Parathyroid adenoma (tissue), 2 donors: ENCODE data around the gene ERBB2.

Experiments
- H2AFZ ChIP-seq: fragments of 300-600 bp; sonication (generic); one replicate; pipeline ENCODE4 v1.7.0; 2017; ENCODE audit warnings: antibody characterized with exemption, mild to moderate bottlenecking
- H3K27ac ChIP-seq: fragments of 300-600 bp; sonication (generic); one replicate; pipeline ENCODE4 v1.7.0; 2017
- H3K27me3 ChIP-seq: fragments of 300-600 bp; sonication (generic); one replicate; pipeline ENCODE4 v1.7.0; 2017; ENCODE audit warnings: low read length; ENCODE audit not compliant: control insufficient read depth, insufficient read depth
- H3K36me3 ChIP-seq: fragments of 300-600 bp; sonication (generic); one replicate; pipeline ENCODE4 v1.7.0; 2017; ENCODE audit warnings: low read length; ENCODE audit not compliant: control insufficient read depth, insufficient read depth
- H3K4me1 ChIP-seq: fragments of 300-600 bp; sonication (generic); one replicate; pipeline ENCODE4 v1.7.0; 2017; ENCODE audit warnings: control low read depth
- H3K4me2 ChIP-seq: fragments of 300-600 bp; sonication (generic); one replicate; pipeline ENCODE4 v1.7.0; 2017; ENCODE audit warnings: low read length
- H3K4me3 ChIP-seq: fragments of 300-600 bp; sonication (generic); one replicate; pipeline ENCODE4 v1.7.0; 2017; ENCODE audit warnings: low read depth, low read length
- H3K79me2 ChIP-seq: fragments of 300-600 bp; sonication (generic); one replicate; pipeline ENCODE4 v1.7.0; 2017; ENCODE audit warnings: control low read depth
- H3K9ac ChIP-seq: fragments of 300-600 bp; sonication (generic); one replicate; pipeline ENCODE4 v1.7.0; 2017; ENCODE audit warnings: mild to moderate bottlenecking
- H3K9me3 ChIP-seq: fragments of 300-600 bp; sonication (generic); one replicate; pipeline ENCODE4 v1.7.0; 2017; ENCODE audit warnings: low read length; ENCODE audit not compliant: control insufficient read depth
- TF ChIP-seq, protein P1 (sequence below): fragments of 300-600 bp; sonication (generic); IDR thresholded peaks from one replicate; pipeline ENCODE4 v1.7.0; 2017; ENCODE audit warnings: antibody characterized with exemption, mild to moderate bottlenecking
- donor health status: primary hyperparathyroidism.

ERBB2 gene

DNA sequence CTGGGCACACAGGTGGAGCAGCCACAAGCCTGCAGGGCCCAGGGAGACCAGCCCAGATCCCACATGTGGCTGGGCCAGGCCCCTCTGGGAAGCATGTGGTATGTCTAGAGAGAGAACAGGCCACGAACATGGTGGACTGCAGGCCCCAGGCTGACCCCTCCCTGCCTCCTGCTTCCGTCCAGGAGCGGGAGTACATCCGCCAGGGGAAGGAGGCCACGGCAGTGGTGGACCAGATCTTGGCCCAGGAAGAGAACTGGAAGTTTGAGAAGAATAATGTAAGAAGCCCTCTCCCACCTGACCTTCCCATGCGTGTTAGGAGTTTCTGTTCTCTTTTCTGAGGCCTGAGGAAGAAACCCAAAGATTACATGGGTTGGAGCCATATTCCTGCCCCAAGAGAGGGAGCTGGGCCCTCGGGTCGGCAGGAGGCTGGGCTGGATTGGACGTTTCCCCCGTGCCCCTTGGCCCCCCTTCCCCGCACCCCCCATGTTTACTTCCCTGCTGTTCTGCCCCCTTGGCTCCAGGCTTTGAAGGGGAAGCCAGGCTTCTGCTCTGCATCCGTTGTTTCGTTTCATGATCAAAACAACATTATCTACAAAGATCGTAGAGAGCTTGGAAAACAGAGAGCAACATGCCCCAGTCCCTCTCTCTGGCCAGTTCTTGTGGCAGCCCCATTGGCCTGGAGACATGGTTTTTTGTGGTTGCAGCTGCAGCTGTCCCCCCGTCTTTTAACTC, 40.4 kb upstream of the ERBB2 start:
- no peak overlapping the region for H2AFZ ChIP-seq
- no peaks in the 10 kb centered on the region for H3K9me3 ChIP-seq
- H3K79me2 ChIP-seq: no peaks in the 10 kb centered on the region
- peak overlapping the region; percentile 29 for H3K27ac ChIP-seq
- H3K4me2 ChIP-seq: no peak overlapping the region
- TF ChIP-seq, protein P1, sequence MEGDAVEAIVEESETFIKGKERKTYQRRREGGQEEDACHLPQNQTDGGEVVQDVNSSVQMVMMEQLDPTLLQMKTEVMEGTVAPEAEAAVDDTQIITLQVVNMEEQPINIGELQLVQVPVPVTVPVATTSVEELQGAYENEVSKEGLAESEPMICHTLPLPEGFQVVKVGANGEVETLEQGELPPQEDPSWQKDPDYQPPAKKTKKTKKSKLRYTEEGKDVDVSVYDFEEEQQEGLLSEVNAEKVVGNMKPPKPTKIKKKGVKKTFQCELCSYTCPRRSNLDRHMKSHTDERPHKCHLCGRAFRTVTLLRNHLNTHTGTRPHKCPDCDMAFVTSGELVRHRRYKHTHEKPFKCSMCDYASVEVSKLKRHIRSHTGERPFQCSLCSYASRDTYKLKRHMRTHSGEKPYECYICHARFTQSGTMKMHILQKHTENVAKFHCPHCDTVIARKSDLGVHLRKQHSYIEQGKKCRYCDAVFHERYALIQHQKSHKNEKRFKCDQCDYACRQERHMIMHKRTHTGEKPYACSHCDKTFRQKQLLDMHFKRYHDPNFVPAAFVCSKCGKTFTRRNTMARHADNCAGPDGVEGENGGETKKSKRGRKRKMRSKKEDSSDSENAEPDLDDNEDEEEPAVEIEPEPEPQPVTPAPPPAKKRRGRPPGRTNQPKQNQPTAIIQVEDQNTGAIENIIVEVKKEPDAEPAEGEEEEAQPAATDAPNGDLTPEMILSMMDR: no peak
- H3K36me3 ChIP-seq: no peaks in the 10 kb centered on the region
- no peak overlapping the region for H3K4me3 ChIP-seq
- H3K4me1 ChIP-seq: peaks cover 21% of the 10 kb centered on the region
- no peaks in the 10 kb centered on the region for H3K27me3 ChIP-seq
- H3K9ac ChIP-seq: no peak overlapping the region

DNA sequence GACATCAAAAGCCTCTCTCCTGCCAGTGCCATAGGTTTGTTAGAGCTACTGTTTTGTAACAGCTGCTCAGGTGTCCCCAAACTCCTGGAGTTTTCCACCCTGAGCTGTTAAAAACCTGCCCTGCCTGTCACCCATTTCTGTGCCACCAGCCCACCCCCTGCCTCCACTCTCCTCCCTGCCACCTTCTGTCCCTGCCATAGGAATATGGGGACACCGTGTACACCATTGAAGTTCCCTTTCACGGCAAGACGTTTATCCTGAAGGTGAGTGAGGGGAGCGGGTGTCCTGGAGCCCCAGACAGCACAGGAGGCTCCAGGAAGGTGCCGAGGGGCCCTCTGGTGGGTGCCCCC, 39.9 kb upstream of the ERBB2 start:
- H3K4me2 ChIP-seq: no peak overlapping the region
- no peak overlapping the region for H3K9ac ChIP-seq
- H2AFZ ChIP-seq: no peak overlapping the region
- H3K9me3 ChIP-seq: no peaks in the 10 kb centered on the region
- H3K27me3 ChIP-seq: no peaks in the 10 kb centered on the region
- H3K4me3 ChIP-seq: no peak overlapping the region
- H3K4me1 ChIP-seq: peaks cover 26% of the 10 kb centered on the region
- no peaks in the 10 kb centered on the region for H3K79me2 ChIP-seq
- H3K27ac ChIP-seq: peak overlapping the region; percentile 29
- TF ChIP-seq, protein P1: no peak
- H3K36me3 ChIP-seq: no peaks in the 10 kb centered on the region

DNA sequence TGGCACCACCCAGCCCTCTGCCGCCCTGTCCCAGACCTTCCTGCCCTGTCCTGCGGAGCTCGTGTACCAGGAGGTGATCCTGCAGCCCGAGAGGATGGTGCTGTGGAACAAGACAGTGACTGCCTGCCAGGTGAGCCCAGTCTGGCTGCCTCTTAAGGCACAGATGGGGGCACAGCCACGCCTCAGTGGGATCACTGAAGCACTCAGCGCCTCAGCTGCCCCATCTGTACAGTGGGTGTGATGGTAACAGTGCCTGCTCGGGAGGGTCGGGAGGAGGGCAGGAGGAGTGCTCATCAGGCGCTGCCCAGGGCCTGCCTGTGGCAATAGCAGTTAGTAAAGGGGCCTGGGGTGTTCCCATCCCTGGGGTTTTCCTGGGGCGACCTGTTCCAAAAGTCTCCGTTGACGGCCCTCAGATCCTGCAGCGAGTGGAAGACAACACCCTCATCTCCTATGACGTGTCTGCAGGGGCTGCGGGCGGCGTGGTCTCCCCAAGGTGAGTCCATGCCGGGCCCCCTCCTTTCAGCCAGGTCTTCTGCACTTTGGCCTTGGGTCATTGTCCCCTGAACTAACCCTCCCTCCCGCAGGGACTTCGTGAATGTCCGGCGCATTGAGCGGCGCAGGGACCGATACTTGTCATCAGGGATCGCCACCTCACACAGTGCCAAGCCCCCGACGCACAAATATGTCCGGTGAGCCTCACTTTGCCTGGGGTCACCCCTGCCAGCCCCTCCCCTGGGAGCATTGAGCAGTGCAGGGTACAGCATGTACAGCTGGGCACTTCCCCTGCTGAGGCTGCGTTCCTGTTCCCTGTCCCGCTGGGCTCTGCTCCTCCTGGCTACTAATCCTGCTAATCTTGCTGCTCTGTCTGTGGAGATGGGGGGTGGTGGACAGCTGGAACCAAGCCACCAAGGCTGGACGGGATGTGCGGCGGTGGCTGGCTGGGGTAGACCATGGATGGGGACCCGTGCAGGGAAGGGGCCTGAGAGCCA, 39.2 kb upstream of the ERBB2 start:
- peak overlapping the region; percentile 29 for H3K27ac ChIP-seq
- H3K4me1 ChIP-seq: peaks cover 33% of the 10 kb centered on the region
- no peak overlapping the region for H3K4me2 ChIP-seq
- H3K79me2 ChIP-seq: no peaks in the 10 kb centered on the region
- H3K9ac ChIP-seq: no peak overlapping the region
- H3K36me3 ChIP-seq: no peaks in the 10 kb centered on the region
- H3K4me3 ChIP-seq: no peak overlapping the region
- no peaks in the 10 kb centered on the region for H3K27me3 ChIP-seq
- no peak overlapping the region for H2AFZ ChIP-seq
- H3K9me3 ChIP-seq: no peaks in the 10 kb centered on the region
- TF ChIP-seq, protein P1: no peak

DNA sequence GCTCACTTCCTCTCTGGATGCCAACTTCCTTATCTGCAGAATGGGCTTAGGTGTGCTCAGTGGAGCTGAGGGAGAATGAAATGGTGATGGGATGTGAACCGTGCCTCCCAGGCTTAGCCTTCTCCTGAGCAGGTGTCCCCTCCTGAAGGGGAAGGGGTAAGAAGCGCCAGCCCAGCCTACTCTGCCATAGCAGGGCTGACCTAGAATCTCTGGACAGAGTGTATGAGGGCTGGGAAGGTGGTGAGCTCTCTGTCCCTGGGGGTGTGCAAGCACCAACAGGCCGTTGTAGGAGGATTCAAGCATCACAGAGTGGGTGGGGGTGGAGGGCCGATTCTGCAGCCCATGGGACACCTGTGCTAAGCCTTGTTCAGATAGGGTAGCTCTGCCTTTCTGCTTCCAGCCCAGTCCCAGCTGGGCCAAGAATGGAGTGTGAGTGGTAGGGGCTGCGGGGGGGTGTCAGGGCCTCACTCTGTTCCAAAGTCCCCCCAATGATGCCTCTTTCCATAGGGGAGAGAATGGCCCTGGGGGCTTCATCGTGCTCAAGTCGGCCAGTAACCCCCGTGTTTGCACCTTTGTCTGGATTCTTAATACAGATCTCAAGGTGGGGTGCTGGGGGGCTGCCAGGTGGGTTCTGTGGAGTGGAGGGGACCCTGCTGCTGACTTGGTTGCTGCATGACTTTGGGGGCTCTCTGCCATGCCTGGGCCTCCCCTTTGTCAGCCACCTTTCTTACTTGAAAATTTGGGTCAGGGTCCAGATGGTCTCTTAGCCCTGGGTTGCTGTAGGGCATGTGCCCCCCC, 37.9 kb upstream of the ERBB2 start:
- H3K27ac ChIP-seq: no peak overlapping the region

More for the DNA sequence above, 37.9 kb upstream of the ERBB2 start:
- Histone ChIP-seq H3K4me3 (no peak overlapping the region), H3K36me3 (no peaks in the 10 kb centered on the region), H2AFZ (no peak overlapping the region), H3K9ac (no peak overlapping the region), H3K27me3 (no peaks in the 10 kb centered on the region), H3K4me2 (no peak overlapping the region), H3K79me2 (no peaks in the 10 kb centered on the region), H3K9me3 (no peaks in the 10 kb centered on the region), H3K4me1 (peaks cover 46% of the 10 kb centered on the region)
- TF ChIP-seq, protein P1: no peak
